IPS-20b (cell line): Measurements from ENCODE around the gene KRTAP4-5.
A peak's percentile ranks its signal among the peaks of the same experiment; 100 is the strongest.
"Not testable (repeated sequence)": the region's sequence is repeated elsewhere in the genome, so short reads cannot be mapped to it uniquely, and the experiment has no call there.

Experiments used
- H3K27ac ChIP-seq: one replicate; pipeline ENCODE4 v1.5.1; 2013; ENCODE audit warnings: low read length
- H3K27me3 ChIP-seq: 2 replicates; pipeline ENCODE4 v1.6.1; 2013; ENCODE audit warnings: mild to moderate bottlenecking, low read length, inconsistent platforms; ENCODE audit not compliant: insufficient read depth
- H3K36me3 ChIP-seq: 2 replicates; pipeline ENCODE4 v1.6.1; 2013; ENCODE audit warnings: low read depth, mild to moderate bottlenecking, inconsistent platforms, low read length, moderate library complexity; ENCODE audit not compliant: insufficient read depth
- H3K4me1 ChIP-seq: 2 replicates; pipeline ENCODE4 v1.6.1; 2013; ENCODE audit warnings: mild to moderate bottlenecking, control low read depth, inconsistent platforms, low read length, moderate library complexity; ENCODE audit not compliant: insufficient read depth
- H3K4me3 ChIP-seq: 2 replicates; pipeline ENCODE4 v1.5.1; 2013; ENCODE audit warnings: mild to moderate bottlenecking, low read length, inconsistent platforms
- H3K9ac ChIP-seq: 2 replicates; pipeline ENCODE4 v1.6.1; 2013; ENCODE audit warnings: low read depth, mild to moderate bottlenecking, inconsistent platforms, low read length, moderate library complexity
- H3K9me3 ChIP-seq: 2 replicates; pipeline ENCODE4 v1.6.1; 2013; ENCODE audit warnings: mild to moderate bottlenecking, low read depth, low read length, inconsistent platforms; ENCODE audit not compliant: insufficient read depth

KRTAP4-5 gene

GRCh38 chr17:41121742-41122141 is 27.9 kb downstream of the KRTAP4-5 start:
- Histone ChIP-seq H3K9ac (no peak overlapping the region), H3K4me1 (no peaks in the 10 kb centered on the region), H3K27me3 (no peaks in the 10 kb centered on the region), H3K9me3 (no peaks in the 10 kb centered on the region), H3K27ac (no peak overlapping the region), H3K36me3 (no peaks in the 10 kb centered on the region), H3K4me3 (no peak overlapping the region)

DNA sequence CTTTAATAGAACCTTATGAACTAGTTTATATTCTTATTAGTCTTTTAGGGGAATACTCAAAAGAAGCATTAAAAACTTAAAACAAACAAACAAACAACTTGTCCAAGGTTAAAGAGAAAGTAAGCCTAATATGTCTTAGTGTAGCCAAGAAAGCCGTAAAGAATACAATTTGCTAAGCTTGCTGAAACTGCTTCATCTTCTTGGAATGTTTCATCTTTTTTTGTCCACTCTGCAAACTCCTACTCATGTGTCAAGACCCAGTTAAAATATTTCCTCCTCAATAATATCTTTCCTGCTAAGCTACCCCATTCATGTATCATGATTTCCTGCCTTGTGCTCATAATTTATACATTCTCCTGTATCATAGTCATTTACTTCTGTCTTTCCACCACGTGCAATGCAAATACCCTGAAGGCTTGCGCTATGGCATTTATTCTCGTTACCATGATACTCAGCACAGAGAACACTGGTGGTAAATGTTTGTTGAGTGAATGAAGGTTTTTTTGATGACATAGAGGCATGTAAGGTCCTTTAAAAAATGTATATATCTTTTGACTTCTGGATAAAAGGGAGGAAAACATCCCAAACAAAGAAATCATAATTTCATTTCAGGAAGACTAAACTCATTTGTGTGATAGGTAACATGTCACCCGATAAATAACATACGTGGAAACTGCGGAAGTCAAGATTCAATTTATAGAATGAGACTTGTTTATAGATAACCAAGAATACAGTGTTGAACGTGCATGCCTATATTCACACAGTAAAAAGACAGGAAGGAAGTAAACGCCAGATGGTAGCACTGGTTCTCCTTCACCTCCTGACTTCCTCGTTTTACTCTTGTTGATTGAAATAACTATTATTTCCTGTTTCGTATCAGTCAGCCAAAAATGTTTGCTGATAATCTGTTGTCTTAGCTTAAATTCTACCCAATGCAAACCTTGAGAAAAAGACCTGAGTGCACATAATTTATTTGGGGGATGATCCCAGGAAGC is 29.6 kb downstream of the KRTAP4-5 start:
- H3K36me3 ChIP-seq, H3K4me1 ChIP-seq, H3K4me3 ChIP-seq, H3K27me3 ChIP-seq, H3K9me3 ChIP-seq, H3K27ac ChIP-seq, H3K9ac ChIP-seq: not testable (repeated sequence)

DNA sequence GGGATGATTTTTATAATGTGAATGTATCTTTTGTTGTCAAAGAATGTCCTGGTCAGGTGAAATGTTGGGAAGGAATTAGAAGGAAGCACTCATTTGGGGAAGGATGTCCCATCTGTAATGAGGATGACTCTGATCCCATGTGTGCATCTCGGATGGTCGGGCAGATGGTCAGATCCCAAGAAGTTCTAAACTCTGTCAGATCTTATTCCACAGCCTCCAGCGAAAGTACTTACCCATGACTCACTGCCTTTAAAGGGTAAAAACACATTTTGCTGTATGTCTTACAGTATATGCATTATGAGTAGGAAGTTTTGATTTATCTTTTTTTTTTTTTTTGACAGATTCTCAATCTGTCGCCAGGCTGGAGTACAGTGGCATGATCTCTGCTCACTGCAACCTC is 30.9 kb downstream of the KRTAP4-5 start:
- H3K27me3 ChIP-seq = no peaks in the 10 kb centered on the region
- H3K4me3 ChIP-seq = no peak overlapping the region
- H3K9ac ChIP-seq = no peak overlapping the region
- H3K9me3 ChIP-seq = peaks cover 7% of the 10 kb centered on the region; the same call in 1 of the 2 replicates
- H3K4me1 ChIP-seq = no peaks in the 10 kb centered on the region
- H3K36me3 ChIP-seq = no peaks in the 10 kb centered on the region
- no peak overlapping the region for H3K27ac ChIP-seq

DNA sequence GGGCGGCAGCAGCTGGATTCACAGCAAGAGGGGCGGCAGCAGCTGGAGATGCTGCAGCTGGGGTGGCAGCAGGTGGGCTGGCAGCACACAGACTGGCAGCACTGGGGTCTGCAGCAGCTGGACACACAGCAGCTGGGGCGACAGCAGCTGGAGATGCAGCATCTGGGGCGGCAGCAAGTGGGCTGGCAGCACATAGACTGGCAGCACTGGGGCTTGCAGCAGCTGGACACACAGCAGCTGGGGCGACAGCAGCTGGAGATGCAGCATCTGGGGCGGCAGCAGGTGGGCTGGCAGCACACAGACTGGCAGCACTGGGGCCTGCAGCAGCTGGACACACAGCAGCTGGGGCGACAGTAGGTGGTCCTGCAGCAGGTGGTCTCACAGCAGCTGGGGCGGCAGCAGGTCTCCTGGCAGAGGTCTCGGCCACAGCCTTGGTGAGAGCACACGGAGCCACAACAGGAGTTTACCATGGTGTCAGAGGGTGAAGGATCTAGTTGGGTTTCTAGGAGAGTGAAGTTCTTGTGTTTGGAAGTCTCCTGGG is 31.7 kb downstream of the KRTAP4-5 start, which contains the start of gene KRTAP4-11:
Gene KRTAP4-11, minus strand, starts transcription at position 528 of the 541 bp plus-strand sequence. Its CDS starts 58 bp downstream, at position 470.
- H3K4me1 ChIP-seq, H3K9ac ChIP-seq, H3K27ac ChIP-seq, H3K36me3 ChIP-seq, H3K27me3 ChIP-seq, H3K4me3 ChIP-seq: not testable (repeated sequence)
- peaks cover 15% of the 10 kb centered on the region; the same call in 1 of the 2 replicates for H3K9me3 ChIP-seq

DNA sequence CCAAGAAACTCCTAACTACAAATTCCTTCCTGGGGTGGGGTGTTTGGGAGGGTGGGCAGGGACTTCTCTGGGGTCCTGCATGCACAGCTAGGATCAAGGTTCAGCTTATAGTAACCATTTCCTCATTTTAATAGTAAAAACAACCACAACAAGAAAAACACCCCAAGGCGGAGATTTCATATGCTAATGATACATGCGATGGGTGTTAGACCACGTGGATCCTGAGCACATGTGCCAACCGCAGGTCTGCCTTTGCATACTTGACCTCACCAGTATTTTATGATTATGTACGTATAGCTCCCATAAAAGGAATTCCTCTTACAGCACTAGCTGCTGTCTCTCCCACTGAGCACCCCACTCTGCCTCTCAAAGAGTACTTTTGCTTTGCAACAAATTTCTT is 33.3 kb downstream of the KRTAP4-5 start:
- Histone ChIP-seq H3K9me3 (peaks cover 30% of the 10 kb centered on the region), H3K9ac (no peak overlapping the region), H3K4me1 (no peaks in the 10 kb centered on the region), H3K27me3 (no peaks in the 10 kb centered on the region), H3K27ac (no peak overlapping the region), H3K36me3 (no peaks in the 10 kb centered on the region), H3K4me3 (no peak overlapping the region)

DNA sequence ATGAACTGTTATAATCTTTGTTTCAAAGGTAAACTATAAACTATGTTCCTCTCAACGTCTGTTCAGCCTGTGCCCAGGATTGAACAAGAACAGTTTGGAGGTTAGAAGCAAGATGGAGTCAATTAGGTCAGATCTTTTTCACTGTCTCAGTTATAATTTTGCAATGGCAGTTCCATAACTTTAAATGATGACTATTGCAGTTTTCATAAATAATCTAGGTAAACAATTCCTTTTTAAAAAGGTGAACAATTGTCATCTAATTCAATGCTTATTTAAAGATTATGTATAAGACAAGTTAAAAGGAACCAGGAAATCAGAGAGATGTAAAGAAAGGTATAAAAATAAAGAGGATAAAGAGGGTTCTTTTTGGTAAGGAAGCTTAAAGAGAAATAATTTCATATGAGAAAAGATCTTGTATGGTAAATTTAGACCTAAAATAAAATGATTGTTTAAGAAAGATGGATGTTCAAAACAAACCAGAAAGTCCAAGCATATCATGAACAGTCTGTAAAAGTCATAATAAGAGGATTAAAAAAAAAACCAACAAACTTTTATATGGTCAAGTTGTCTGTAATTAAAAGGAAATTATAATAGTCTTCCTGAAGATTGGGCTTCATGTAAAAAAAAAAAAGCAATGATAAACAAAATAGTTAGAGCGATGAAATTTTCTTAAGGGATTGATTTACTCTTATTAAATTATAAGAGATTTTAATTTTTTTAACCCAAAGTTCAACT is 38.3 kb downstream of the KRTAP4-5 start:
- Histone ChIP-seq H3K27ac (no peak overlapping the region), H3K9me3 (peaks cover 42% of the 10 kb centered on the region), H3K9ac (no peak overlapping the region), H3K4me3 (no peak overlapping the region), H3K27me3 (no peaks in the 10 kb centered on the region), H3K36me3 (no peaks in the 10 kb centered on the region), H3K4me1 (peaks cover 21% of the 10 kb centered on the region; the same call in 1 of the 2 replicates)

DNA sequence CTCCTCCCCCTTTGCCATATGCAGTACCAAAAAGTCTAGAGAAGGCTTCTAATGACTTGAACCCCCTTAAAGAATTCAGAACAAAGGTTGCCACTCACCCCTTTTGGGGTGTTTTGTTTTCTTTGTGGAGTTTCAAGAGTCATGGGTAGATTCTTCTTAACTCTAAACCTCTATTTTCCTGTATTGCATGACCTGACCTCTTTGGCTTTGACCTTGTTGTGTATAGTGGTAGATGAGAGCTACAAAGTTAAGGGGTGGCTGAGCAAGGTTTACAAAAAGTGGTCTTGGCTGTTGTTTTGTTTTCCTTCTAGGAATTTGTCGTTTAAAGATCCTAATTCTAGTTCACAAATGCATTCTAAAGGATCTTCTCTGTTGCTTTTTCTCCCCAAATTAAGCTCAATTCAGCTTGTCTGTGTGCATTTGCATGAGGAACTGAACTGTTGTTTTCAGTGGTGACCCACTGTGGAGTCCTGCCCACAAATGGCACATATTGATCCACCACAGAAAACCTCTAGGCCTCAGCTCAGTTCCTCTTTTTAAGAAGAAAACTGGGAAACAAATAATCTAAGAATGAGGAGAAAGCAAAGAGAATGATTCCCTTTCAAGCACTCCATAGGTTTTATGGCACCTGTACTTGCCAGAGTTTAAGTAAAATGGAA is 40.8 kb downstream of the KRTAP4-5 start:
- H3K27me3 ChIP-seq, H3K36me3 ChIP-seq, H3K27ac ChIP-seq: not testable (repeated sequence)
- Histone ChIP-seq H3K4me3 (peak overlapping the region; percentile 42; the same call in 1 of the 2 replicates), H3K9me3 (peaks cover 36% of the 10 kb centered on the region), H3K9ac (peak overlapping the region; percentile 33; the same call in 1 of the 2 replicates), H3K4me1 (peaks cover 24% of the 10 kb centered on the region; the same call in 1 of the 2 replicates)

DNA sequence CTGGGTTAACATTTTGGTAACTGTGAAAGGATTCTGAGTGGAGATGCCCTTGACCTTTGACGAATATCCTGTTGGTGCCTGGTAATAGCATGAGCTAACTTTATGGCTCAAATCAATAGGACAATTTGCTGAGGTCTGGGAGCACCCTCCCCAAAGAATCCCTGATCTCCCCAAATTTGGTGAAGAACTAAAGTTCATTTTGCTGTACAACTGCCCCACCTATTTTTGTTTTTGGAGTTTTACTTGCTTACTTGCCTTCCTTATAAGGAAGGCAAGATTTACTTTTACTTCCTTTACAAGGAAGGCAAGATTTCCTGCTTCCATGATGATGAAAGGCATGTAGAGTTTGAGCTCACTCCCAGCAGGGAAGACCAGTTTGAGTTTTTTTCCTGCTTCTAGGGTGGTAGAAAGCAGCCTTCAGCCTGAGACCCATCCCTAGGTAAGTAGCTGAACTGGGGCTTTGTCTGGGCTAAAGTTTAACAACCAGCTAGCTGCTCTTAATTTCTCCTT is 41.6 kb downstream of the KRTAP4-5 start:
- Histone ChIP-seq H3K4me1 (peaks cover 24% of the 10 kb centered on the region; the same call in 1 of the 2 replicates), H3K9ac (peak overlapping the region; percentile 33; the same call in 1 of the 2 replicates), H3K27ac (peak overlapping the region; percentile 39), H3K27me3 (no peaks in the 10 kb centered on the region), H3K4me3 (peak overlapping the region; percentile 42), H3K36me3 (no peaks in the 10 kb centered on the region), H3K9me3 (peaks cover 28% of the 10 kb centered on the region)

- H3K9ac ChIP-seq, H3K27ac ChIP-seq: not testable (repeated sequence)
These were observed 44.3 kb downstream of the KRTAP4-5 start, which contains the start of gene KRTAP4-9 for GRCh38 chr17:41105347-41105746. TSS of gene KRTAP4-9 (plus strand) at chr17:41105389. CDS start at chr17:41105389, 0 bp downstream.

DNA sequence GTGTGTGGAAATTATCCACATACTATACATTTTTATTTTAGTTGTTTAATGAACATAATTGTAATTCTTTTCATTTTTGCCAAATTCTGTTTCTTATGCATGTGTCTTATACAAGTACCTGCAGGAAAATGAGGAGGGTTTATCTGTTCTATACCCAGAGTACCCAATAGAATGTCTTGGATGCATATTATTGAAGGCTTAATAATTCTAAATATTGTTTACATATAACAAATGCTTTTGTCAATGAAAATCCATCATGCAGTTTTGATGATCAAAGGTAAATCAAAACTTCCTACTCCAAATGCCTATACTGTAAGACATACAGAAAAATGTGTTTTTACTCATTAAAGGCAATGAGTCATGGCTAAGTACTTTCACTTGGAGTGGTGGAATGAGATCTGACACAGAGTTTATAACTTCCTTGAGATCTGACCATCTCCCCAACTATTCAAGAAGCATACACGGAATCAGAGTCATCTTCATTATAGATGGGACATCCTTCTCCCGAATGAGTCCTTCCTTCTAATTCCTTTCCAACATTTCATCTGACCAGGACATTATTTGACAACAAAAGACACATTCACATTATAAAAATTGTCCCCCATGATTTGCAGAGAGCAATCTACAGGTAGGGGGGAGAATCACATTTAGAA is 45.1 kb downstream of the KRTAP4-5 start:
- H3K4me3 ChIP-seq, H3K9me3 ChIP-seq, H3K27ac ChIP-seq, H3K36me3 ChIP-seq, H3K27me3 ChIP-seq, H3K9ac ChIP-seq: not testable (repeated sequence)
- H3K4me1 ChIP-seq = peaks cover 24% of the 10 kb centered on the region; the same call in 1 of the 2 replicates

More at GRCh38 chr17:41105347-41105746, 44.3 kb downstream of the KRTAP4-5 start, which contains the start of gene KRTAP4-9:
- H3K27me3 ChIP-seq, H3K4me3 ChIP-seq, H3K36me3 ChIP-seq, H3K9me3 ChIP-seq: not testable (repeated sequence)
- peaks cover 24% of the 10 kb centered on the region; the same call in 1 of the 2 replicates for H3K4me1 ChIP-seq
